H1 (cell line): ENCODE results near the gene WSCD1. TPM values are rescaled to one million over a fixed set of nuclear protein-coding genes. Genes with fewer than 3 reads are reported as not detected.

Source experiments
- ASH2L ChIP-seq: fragments of 200-600, 300-600 bp; sonication (generic); IDR thresholded peaks from one replicate; pipeline ENCODE4 v1.7.1; 2017; ENCODE audit warnings: low read length
- CBX5 ChIP-seq: fragments of 300-800, 300-1000 bp; sonication (generic); IDR thresholded peaks from 2 replicates; pipeline ENCODE4 v1.7.1; 2016; ENCODE audit warnings: antibody characterized with exemption, low read length, low read depth
- POLR2A ChIP-seq, 2 experiments: IDR thresholded peaks; 1 replicate in 1 of 2; 2 replicates in 1 of 2; pipeline ENCODE4 v1.6.1; 2011; ENCODE audit warnings: low read depth in 2 of 2, low read length in 2 of 2, mild to moderate bottlenecking in 2 of 2; ENCODE audit errors: control extremely low read depth in 1 of 2
- polyA plus RNA-seq, 7 experiments: library from polyadenylated mRNA; depleted of rRNA in 3 of 7; stranded (reverse) in 5 of 7; unstranded in 2 of 7; fragments of >200 nt in 5 of 7; fragments of 200-250 nt in 2 of 7; gene quantifications; 1 replicate in 5 of 7; 2 replicates in 1 of 7; 4 replicates in 1 of 7; pipeline versions ENCODE4 v1.2.1 to v1.2.3, GENCODE V29; 2011 to 2013; ENCODE audit warnings: missing spikeins in 2 of 7, mixed read lengths in 2 of 7
- total RNA-seq: library from RNA; stranded (reverse); fragmentation: NEBNext Ultra II Directional; extraction: Animal tissue kit (Norgen Biotek cat#: 25700); gene quantifications from 2 replicates; pipeline ENCODE4 v1.2.1, GENCODE V29; 2021

WSCD1 gene
- total and polyA plus RNA-seq, 2 of the 8 experiments (the other 6 are each of a cell fraction or from before 2014, with no cell fraction given): 21.9 to 39.0 TPM

GRCh38 chr17:6052926-6053325 is 17.3 kb upstream of the WSCD1 start (continued):
- TF ChIP-seq ASH2L: no peak
- TF ChIP-seq POLR2A (IDR thresholded peaks at IDR 0.05; ENCODE audit: control extremely low read depth in 1 of 2, low read depth in 2 of 2, low read length in 2 of 2): no peak
- TF ChIP-seq CBX5: no peak
